Measurements from ENCODE around the gene LONP1.
"Not testable (repeated sequence)": the region's sequence is repeated elsewhere in the genome, so short reads cannot be mapped to it uniquely, and the experiment has no call there.

The LONP1 gene

DNA sequence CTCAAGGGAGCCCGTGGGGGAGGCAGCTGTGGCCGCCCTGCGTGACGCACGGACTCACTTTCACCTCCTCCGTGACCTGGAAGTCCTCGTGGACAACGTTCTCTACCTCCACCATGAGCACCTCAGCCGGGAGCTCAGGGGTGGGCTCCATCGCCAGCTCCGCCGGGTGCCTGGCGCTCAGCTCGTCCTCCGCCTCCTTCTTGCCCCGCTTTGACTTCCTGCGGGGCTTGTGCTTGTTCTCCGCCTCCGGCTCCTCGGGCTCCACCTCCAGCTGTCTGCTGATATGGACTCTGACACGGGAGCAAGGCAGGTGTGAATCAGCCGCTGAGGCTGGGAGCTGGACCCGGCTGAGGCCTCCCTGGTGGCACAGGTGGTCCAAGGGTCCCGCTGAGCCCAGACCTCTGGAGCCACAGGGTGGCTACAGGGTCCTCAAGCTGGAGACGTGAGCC lies 8.2 kb downstream of the LONP1 start:
- DNase-seq: no peak

DNA sequence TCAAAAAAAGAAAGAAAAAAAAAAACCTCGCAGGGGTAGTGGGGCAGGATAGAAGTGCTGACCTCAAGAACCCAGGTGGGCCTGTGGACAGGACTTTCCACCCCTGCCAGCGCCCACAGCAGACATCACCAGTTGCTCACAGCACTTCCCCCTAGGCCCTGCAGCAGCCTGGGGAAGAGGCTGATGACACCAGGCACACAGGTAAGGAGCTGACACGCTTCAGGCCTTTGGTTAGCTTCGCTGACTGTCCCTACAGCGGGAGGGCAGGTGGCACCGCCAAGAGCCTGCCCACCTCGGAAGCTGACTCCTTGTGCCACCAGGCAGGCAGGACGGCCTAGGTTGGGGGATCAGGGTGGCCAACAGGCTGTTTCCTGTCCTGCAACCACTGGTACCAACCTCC lies 8.9 kb downstream of the LONP1 start:
- DNase-seq: no peak

DNA sequence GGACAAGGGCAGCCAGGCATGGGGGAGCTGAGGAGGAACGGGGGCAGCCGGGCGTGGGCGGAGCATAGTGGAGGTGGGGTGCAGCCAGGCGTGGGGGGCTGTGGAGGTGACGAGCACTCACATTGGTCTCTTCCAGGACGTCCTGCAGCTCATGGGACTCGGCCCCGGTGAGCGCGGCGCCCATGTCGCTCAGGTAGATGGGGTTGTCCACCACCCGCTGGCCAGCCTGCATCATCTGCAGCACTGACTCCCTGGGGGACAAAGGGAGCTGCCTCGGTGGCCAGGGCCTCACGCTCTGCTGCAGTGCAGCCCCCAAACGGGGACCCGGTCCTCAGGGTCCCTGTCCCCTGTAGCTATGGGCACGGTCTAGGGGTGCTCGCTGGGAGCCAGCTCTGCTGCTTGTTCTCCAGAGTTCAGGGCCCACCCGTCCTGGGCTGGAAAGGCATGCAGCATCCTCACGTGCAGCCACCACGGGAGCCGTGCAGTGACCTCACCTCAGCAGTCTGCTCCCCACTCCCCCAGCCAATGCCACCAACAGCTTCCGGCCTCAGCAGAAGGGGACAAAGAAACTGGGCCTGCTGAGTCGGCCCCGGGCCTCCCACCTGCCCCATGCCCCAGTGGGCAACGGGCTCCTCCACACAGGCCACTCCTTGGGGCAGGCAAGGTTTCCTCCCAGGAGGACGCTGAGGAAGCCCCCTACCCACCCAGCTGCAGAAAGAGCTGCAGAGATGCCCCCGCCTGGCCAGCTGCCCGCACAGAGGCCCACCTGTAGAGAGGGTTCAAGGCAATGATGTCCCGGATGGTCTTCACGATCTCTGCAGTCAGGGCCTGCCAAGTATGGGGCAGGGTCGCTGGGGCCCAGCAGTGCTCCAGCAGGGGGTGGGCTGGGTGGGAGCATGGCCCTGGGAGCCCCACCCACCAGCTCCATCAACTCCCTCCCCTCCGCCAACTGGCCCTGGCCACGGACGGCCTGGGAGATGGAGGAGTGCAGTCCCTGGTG lies 12.1 kb downstream of the LONP1 start:
- DNase-seq: no peak

DNA sequence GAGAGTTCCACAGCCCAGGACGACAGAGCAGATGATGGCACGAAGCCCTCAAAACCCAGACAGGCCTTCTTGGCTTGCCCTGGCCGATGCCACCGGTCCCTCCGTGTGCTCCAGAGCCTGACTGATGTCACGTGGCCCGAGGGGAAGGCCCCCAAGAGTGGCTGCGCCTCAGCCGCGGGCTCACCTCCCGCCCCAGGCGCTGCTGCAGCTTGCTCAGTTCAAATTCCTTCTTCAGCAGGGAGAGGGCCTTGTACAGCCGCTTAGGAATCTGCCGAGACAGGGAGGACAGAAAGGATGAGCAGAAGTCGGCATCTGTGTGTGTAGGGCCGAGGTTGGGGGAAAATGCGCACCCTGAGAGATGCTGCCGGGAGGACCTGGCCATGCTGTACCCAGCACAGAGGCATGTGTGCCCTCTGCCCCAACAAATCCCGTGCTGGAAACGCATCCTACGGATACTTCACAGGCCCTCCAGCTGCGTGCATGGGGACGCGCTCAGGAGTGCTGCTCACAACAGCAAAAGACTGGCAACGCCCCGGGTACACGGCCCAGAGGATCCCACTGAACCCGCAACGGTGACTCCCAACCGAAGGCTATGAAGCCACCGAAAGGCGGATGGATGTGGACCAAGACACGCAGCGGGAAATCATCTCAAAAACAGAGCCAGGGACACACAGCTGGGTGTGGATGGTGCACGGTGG lies 12.9 kb downstream of the LONP1 start:
- no peak for DNase-seq

DNA sequence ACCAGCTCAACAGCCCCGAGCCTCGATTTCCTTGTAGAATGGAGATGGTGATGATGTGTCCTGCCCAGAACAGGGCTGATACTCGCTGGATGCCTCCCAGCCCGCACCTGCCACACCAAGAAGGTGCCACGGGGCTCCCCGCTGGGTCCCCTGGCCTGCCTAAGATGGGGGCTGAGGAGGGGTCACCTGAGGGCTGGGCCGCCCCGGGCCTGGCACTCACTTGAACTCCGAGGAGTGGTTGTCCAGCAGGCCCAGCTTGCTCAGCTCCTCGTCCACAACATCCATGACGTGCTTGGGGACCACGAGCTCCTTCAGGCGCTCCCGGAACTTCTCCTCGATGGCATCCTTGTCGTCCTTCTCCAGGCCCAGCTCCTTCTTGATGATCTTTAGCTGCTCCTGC lies 14.4 kb downstream of the LONP1 start:
- DNase-seq: no peak

DNA sequence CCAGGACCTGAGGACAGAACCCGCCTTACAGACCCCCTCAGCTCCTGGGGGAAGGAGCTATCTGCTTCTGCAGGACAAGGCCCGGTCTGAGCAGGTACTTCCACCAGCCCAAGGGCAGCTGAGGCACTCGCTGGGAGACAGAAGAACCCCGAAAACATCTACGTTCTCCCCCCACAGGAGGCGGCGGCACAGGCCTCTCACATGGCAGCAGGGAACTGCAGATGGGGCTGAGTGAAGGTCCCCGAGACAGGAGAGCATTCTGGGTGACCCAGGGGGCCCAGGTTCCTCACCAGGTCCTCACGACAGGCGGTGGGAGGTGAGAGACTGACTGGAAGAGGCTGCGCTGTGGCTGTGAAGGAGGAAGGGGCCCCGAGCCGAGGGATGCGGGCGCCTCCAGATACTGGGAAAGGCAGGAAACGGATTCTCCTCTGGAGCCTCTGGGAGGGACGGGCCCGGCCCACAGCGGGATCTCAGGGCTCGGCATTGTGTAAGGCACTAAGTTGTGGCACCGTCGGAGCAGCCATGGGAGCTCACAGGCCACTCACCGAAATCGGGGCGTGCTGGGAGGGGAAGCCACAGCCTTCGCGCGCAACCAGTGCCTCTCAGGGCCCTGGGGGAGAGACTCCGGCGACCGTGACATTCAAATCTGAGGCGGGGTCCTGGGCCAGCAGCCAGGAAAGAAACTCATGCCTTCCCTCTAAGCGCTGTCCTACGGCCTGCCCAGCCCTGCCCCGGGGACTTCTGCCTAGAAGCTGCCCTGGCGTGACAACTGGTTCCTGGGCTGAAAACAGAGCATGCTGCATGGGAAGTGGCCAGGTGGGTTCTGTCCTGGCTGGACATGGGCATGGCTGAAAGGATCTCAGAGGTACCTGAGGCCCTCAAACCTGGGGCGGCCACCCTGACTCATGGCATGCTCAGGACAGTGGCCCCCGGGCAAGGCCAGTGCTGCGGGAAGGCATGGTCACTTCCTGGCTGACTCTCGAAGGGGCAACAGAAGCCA lies 15.8 kb downstream of the LONP1 start:
- DNase-seq: no peak

DNA sequence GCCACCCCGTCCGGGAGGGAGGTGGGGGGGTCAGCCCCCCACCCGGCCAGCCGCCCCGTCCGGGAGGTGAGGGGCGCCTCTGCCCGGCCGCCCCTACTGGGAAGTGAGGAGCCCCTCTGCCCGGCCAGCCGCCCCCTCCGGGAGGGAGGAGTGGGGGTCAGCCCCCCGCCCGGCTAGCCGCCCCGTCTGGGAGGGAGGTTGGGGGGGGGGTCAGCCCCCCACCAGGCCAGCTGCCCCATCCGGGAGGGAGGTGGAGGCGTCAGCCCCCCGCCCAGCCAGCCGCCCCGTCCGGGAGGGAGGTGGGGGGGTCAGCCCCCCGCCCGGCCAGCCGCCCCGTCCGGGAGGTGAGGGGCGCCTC lies 17.9 kb downstream of the LONP1 start:
- not testable (repeated sequence) for DNase-seq

DNA sequence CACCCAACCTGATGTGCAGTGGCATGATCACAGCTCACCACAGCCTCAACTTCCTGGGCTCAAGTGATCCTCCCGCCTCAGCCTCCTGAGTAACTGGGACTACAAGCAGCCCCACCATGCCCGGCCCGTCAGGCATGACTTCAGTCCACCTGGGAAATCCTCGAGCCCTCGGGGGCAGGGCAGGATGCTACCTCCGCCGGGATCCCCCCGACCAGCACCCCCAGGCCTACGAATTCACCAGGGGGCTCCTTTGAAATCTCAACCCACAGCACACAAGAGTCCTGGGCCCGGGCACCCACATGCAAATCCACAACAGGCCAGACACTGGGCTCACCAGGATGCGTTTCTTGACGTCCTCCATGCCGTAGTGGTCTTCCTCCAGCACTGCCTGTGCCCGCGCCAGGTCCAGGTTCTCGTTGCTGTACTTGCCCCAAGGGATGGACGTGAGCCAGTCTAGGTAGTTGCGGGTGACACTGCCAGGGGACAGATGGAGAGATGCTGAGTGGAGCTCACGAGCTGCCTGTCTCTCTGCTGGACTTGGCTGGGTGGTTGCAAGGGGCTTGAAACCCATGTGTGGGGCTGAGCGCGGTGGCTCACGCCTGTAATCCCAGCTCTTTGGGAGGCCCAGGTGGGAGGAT lies 19.4 kb downstream of the LONP1 start:
- no peak for DNase-seq

DNA sequence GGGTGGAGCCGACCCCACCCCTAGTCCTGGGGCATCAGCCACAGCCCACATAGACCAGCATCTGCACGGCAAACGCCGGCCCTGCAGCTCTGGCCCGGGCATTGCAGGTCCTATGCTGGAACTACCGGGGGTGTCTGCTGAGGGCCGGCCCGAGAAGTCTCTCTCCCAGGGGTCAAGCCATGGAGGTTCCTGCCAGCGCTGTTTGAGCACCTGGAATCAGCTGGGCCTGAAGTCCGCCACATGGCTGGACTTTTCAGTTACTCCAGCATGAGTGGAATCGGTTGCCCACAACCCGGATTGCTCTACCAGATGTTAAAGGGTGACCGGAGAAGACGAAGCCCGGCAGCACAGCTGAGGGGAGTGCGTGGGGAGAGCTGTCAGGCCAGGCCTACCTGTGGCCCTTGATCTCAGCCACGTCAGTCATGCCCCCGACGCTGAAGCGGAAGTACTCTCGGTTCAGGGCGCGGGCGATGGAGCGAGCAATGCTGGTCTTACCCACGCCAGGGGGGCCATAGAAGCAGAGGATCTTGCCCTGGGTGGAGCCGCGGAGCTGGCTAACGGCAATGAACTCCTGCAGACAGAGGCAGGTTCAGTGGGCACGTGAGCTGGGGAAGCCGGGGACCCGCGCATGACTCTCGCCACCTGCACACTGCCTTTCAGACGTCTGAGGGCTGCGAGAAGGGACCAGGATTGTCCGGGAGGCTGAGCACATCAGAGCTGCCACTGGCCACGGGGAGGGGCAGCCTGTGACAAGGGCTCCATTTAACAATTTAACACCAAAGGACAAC lies 21.1 kb downstream of the LONP1 start:
- no peak for DNase-seq

DNA sequence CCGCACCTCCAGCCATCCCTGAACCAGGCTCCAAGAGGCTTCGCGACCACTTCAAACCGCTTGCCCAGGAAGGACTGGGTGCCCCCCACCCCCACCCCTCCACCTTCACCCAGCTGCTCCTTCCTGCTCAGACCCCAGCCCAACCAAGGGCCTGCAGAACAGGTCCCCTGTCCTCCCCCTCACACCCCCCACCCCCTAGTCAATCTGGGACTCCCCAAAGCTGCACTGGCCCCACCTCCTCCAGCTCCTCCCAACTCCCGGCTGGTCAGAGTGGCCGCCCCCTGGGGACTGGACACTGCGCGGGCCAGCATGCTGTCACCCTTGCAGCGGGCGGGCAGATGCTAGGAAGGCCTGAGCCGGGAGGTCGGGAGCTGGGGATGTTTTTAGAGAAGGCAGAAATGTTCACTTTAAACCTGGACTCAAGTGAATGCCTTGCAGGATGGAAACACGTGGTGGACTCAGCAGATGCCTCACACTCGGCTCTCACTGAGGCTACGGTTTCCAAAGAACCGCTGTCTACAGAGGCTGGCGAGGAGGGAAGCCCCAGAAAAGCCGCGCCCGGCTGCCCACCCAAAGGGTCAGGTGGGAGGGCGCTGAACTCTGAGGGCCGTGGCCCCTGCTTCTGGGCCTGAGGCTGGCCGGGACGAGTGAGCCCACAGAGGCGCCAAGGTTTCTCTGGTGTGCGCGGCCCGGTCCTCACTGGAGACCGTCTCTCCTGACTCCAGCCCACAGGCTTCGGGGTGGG lies 21.9 kb downstream of the LONP1 start:
- no peak for DNase-seq

DNA sequence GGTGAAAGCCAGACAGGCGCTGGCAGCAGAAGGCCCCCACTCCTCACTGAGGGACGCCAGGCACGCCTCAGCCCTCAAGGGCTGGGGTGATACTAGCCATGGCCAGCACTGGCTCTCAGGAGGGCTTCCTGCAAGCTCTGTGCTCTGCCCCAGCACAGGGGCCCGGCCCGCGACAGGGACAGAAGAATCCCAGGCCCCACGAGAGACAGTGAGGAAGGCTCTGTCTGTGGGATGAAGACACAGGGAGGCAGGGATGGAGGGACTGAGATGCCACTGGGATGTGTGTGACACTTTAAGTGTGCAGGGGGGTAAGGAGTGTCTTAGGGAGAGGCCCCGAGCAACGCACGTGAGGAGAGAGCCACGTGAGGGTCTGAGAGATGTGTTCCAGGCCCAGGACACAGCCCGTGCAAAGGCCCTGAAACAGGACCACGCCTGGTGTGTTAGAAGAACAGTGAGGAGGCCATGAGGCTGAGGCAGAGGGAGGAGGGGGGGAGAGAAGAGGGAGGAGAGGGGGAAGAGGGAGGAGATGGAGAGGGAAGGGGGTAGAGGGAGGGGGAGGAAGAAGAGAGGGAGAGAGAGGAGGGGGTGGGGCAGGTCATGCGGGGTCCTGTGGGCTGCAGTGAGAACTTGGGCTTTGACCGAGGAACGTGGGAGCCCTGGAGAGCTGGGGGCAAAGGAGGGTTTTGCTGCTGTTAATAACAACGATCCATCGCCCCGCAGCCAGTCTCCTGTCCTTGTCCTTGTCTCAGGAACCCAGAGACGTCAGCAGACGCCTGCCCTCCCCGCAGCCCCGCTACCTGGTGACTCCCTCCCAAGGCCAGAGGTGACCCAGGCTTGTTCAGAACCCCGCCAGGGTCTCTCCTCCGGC lies 22.7 kb downstream of the LONP1 start:
- no peak for DNase-seq

DNA sequence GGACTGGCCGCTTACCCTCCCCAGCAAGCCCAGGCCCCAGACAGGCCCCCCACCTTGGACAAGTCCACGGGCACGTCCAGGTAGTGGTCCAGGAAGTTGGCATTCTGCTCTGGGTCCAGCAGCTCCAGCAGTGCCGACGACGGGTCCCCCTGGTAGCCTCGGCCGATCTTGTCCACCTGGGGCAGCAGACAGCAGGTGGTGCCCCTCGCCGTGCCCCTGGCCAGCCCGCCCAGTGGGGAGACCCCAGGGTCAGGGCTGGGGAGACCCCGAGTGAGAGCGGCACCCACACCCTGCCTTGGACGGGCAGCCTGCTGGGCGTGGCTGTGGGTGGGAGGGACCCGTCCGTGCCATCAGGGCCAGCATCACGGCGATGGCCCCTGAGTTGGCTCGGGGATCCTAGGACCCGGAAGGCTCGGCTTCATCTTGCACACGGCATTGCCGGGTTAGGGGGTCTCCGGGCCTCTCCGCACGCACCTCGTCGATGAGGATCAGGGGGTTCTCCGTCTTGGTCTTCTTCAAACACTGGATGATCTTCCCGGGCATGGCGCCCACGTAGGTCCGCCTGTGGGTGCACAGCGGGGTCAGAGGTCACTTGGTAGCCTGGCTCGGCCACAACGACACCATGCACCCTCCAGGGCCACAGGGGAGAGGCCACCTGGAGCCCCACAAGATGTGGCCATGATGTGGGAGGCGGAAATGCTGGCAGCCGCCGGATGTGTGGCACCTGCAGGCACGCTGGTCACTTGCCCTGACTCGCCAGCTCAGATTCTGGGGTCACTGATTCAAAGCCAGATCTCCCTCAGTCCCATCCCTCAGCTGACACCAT lies 23.5 kb downstream of the LONP1 start:
- no peak for DNase-seq

DNA sequence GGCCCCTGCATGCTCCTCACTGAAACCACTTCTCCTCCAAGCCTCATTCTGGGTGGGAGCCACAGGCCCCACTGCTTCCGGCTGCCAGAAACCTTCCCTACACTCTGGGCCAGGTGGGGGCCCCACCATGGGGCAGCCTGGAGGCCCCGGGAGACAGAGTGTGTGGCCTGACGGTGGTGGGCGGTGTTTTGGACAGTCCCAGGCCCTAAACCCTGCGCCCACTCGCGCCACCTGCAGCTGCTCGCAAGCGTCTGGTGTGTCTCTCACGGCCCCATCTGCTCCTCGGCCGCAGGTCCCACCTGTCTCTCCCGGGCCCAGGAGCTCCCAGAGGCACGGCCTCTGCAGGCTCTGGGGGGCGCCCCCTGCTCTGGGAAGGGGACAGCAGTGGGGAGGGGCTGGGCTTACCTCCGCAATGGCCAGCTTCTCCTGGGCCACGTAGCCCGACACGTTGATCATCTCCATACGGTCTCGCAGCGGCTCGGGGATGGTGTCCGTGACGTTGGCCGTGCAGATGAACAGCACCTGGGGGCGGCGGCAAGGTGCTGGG lies 24.2 kb downstream of the LONP1 start:
- no peak for DNase-seq

DNA sequence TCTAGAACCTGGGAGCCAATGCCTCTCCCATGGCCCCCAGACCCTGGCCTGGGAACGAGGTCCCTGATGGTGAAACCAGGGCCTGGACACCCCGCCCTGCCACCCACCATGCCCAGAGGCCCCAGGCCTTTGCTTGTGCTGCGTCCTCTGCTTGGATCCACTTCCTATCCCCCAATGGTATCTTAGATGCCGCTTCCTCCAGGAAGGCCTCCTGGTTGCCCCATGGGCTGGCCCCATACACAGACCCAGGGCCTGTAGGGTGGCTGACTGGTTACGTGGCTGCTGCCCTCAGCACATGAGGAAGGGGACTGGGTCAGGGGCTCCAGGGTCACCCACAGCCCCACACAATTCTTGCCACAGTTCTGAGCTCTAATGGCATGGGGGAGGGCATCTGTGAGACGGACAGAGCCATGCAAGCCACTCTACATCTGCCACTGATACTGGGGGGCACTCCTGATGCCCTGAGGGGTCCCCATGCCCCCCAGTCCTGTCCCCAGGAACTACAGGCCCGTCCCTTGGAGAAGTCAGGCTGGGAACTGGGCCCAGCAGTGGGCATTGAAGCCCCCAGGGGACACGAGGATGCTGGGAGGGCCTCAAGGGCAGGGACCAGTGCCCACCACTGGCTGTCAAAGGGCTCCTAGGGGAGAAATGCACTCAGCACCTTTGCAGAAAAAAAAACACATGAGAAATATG lies 24.8 kb downstream of the LONP1 start:
- DNase-seq: no peak

DNA sequence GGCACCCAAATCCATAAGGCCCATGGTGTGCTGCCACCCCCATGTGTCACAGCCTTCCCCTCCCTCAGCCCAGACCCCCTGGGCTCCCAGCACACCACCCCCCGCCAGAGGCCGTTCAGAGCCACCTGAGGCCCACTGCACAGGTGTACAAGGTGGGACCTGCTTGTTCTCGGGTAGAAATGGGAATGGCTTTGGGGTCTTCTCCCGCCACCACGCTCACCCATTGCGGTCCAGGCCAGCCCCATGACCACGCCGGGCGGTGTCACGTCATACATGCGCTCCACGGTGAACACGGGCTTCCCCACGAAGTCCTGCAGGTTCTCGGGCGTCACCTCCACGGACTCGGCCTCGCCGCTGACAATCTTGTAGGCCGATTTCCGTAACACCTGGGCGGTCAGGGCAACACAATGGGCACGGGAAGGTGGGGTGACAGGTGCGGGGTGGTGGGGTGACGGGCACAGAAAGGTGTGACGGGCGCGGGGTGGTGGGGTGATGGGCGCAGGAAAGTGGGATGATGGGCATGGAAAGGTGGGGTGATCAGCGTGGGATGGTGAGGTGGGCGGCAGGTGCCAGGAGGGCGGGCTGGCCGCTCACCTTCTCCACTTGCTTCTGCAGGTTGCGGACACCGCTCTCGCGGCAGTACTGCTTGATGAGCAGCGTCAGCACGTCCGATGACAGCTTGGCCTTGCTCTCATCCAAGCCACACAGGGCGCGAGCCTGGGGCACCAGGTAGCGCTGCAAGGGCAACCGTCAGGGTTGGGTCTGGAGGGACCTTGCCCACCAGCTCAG lies 25.6 kb downstream of the LONP1 start:
- DNase-seq: no peak

DNA sequence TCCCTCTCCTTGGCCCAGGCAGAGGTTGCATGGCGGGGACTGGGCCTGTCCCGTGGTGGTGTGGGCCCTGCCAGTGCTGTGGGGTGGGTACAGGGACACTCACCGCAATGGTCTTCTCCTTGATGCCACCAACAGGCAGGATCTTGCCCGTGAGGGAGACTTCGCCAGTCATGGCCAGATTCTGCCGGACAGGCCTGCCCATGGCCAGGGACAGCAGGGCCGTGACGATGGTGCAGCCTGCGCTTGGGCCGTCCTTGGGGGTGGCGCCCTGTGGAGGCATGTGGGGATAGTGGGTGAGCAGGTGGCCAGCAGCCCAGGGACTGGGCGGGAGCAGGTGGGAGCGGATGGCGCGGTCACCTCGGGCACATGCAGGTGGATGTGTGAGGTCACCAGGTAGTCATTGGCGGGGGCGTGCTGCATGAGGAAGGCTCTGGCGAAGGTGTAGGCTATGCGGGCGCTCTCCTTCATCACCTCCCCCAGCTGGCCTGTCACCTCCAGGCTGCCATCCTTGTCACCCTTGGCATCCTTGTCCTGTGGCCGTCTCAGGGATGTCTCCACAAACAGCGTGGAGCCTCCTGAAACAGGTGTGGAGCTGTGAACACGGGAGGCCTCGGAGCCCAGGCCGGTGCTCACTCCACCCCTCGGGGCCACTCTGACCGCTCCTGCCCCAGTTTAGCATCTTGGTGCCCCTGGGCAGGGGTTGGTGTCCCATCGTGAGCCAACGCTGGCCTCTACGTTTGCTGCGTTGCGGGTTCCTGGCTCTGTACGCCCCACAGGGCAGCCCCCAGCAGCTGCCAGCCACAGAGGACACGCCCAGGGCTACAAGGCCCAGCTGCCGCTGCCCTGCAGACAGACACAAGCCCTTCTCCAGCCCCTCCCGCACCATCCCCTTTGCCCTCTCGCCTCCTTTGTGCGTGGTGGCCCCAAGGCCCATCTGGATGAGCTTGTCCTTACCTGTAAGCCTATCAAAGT lies 26.5 kb downstream of the LONP1 start:
- no peak for DNase-seq
